ENCODE data around the gene SIX4. TPM values are rescaled to one million over a fixed set of nuclear protein-coding genes. Genes with fewer than 3 reads are reported as not detected.

The SIX4 gene
- total RNA-seq, 1 experiment from 2014 or later: 26.5 TPM

DNA sequence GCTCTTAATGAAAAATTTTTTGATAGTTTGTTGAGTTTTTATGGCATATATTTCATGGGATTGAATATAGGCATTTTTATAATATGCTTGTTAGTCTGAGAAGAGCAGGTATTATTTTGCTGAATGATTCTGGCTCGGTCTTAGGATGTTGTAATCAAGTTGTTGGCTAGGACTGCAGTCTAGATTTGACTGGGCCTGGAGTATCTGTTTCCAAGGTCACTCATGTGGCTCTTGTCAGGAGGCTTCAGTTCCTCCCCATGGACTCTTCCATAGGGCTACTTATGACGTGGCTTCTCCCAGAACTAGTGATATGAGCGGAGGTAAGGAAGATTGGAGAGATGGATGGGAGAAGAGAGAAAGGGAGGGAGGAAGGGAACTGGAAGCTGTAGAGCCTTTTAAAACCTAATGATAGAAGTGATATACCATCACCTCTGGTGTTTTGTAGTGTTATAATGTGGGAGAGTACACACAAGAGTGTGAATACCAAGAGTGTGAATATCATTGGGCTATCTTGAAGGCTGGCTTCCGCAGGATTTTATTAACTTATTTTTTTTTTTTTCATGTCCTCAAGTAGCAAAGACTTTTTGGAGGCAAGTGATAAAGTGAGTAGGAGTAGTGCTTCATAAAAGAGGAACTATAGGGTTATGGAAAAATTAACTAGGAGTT, 14.8 kb upstream of the SIX4 start:
- no peak overlapping the region for H3K9ac ChIP-seq (ENCODE audit: extremely low read depth, insufficient read length, low read length)
- peaks cover 9% of the 10 kb centered on the region; the same call in 1 of the 2 replicates for H3K79me2 ChIP-seq (ENCODE audit: insufficient read depth, low read length)
- no peaks in the 10 kb centered on the region for H4K20me1 ChIP-seq (ENCODE audit: control insufficient read depth, insufficient read depth, insufficient read length)
- H3K27ac Mint-ChIP-seq: no peak overlapping the region
- H2BK5ac ChIP-seq (ENCODE audit: insufficient read length, low read length): no peak overlapping the region
- peaks cover 3% of the 10 kb centered on the region for H3K23me2 ChIP-seq (ENCODE audit: insufficient read length, low read depth, low read length, poor library complexity, severe bottlenecking)
- H3K4me1 ChIP-seq (ENCODE audit: insufficient read depth, low read length): no peaks in the 10 kb centered on the region
- H4K8ac ChIP-seq (replicated peaks; ENCODE audit: insufficient read length, low read depth, low read length): no peak overlapping the region
- H2BK20ac ChIP-seq (ENCODE audit: low read depth, low read length, poor library complexity, severe bottlenecking): no peak overlapping the region
- no peak overlapping the region for H3K18ac ChIP-seq (ENCODE audit: insufficient read length, low read depth, low read length)
- no peak overlapping the region for H4K91ac ChIP-seq (ENCODE audit: insufficient read length, low read depth, low read length)
- no peak overlapping the region for H3K4me3 Mint-ChIP-seq
- WGBS (ENCODE audit: extremely low coverage, insufficient read length, low lambda C conversion rate): no CpG with 5 or more reads among the region's 4 CpGs
- no peak overlapping the region for H3K23ac ChIP-seq (ENCODE audit: insufficient read length, low read depth, low read length)
- H3K27me3 Mint-ChIP-seq (ENCODE audit: low read depth): peaks cover 1% of the 10 kb centered on the region; the same call in 1 of the 2 replicates
- no peak overlapping the region for H3K27ac ChIP-seq (ENCODE audit: insufficient read length, low read depth, low read length)
- no peak overlapping the region for H4K5ac ChIP-seq (ENCODE audit: insufficient read length, low read depth, low read length)
- DNase-seq: no peak
- no peak overlapping the region for H3K56ac ChIP-seq (ENCODE audit: insufficient read length, low read depth, low read length)
- no peak overlapping the region for H3K4ac ChIP-seq (ENCODE audit: low read depth, low read length)
- no peaks in the 10 kb centered on the region for H3K9me3 ChIP-seq (ENCODE audit: control insufficient read depth, low read depth, low read length)
- H3K4me1 Mint-ChIP-seq: peaks cover 11 to 17% of the 10 kb centered on the region in 2 experiments
- no peak overlapping the region for H2BK15ac ChIP-seq (ENCODE audit: low read depth, low read length)
- no peak overlapping the region for H3K14ac ChIP-seq (ENCODE audit: insufficient read depth, low read length)
- H3T11ph ChIP-seq (ENCODE audit: low read length): no peak overlapping the region
- H3K79me1 ChIP-seq (ENCODE audit: insufficient read depth, low read depth, low read length, poor library complexity, severe bottlenecking): no peaks in the 10 kb centered on the region
- no peak overlapping the region for H2BK12ac ChIP-seq (ENCODE audit: insufficient read length, low read depth, low read length)
- no peak overlapping the region for H2AK5ac ChIP-seq (ENCODE audit: insufficient read length, low read length)
- H3K27me3 ChIP-seq (ENCODE audit: insufficient read depth, low read length): no peaks in the 10 kb centered on the region
- H3K36me3 Mint-ChIP-seq (ENCODE audit: insufficient read depth in 1 of 3, low read depth in 3 of 3): peaks cover 0 to 3% (median 0%) of the 10 kb centered on the region in 3 experiments; a peak in 2 of 7 replicates
- H3K4me2 ChIP-seq (ENCODE audit: insufficient read depth, insufficient read length, low read length): no peak overlapping the region
- no peaks in the 10 kb centered on the region for H3K9me3 Mint-ChIP-seq
- H2AFZ ChIP-seq (ENCODE audit: low read length): no peak overlapping the region
- H2BK120ac ChIP-seq (ENCODE audit: low read depth, low read length, poor library complexity, severe bottlenecking): no peak overlapping the region
- TF ChIP-seq, protein P1, sequence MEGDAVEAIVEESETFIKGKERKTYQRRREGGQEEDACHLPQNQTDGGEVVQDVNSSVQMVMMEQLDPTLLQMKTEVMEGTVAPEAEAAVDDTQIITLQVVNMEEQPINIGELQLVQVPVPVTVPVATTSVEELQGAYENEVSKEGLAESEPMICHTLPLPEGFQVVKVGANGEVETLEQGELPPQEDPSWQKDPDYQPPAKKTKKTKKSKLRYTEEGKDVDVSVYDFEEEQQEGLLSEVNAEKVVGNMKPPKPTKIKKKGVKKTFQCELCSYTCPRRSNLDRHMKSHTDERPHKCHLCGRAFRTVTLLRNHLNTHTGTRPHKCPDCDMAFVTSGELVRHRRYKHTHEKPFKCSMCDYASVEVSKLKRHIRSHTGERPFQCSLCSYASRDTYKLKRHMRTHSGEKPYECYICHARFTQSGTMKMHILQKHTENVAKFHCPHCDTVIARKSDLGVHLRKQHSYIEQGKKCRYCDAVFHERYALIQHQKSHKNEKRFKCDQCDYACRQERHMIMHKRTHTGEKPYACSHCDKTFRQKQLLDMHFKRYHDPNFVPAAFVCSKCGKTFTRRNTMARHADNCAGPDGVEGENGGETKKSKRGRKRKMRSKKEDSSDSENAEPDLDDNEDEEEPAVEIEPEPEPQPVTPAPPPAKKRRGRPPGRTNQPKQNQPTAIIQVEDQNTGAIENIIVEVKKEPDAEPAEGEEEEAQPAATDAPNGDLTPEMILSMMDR (conservative IDR thresholded peaks at IDR 0.05): no peak
